Measurements from ENCODE around the gene LMO7.
"Not testable (repeated sequence)": the region's sequence is repeated elsewhere in the genome, so short reads cannot be mapped to it uniquely, and the experiment has no call there.

LMO7 gene

DNA sequence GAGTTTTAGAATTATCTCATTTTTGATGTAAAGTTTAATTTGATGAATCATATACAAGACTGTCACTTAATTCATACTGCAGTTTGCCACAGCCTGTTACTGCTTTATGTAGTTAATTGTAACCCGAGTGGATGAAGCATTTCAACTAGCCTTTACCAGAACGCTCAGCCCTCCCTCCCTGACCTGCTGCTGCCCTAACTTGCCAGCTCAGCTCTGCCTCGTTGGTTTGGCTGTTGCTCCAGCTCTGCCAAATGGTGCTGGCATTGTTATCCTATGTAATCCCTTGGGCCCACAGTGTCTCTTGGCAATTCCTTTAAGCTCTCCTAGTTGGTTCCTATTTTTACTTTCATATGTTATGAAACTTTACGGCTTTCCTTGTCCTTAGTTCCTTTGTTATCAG lies 113.3 kb downstream of the LMO7 start:
- no peak for DNase-seq

DNA sequence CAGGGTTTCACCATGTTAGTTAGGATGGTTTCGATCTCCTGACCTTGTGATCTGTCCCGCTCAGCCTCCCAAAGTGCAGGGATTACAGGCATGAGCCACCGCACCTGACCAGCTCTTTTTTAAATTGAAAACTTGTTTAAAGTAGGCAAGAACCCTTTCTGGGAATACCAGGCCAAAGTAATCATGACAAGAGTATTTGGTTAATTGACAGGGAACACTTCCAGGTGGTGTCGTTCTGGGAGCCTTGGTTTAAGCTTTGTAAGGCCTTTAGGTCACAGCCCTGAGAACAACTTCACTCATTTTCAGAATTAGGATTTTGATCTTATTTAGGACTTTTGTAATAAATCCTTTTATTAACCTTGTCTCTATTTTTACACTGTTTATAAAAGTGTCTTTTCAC lies 115.2 kb downstream of the LMO7 start:
- DNase-seq, result no peak

- no peak for DNase-seq
Measured at GRCh38 chr13:75752826-75753225, 116.7 kb downstream of the LMO7 start.

DNA sequence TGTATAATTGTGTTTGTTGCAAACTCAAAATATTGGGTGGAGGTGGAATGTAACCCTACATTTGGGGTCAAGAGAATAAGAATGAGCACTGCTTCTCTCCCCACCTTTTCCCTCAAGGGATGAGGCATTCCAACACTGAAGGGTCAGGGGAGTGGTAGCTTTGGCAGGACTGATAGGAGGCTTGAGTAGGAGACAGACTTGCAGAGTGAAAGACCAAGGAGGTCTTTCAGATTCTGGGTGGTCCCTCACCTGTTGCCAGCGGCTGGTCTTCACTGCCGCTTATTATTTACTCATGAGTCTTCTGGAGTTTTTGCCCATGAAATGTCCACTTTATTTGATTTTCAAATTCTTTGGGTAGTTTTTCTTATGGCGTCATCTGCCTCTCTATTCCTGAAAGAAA lies 118.8 kb downstream of the LMO7 start:
- DNase-seq, result no peak

DNA sequence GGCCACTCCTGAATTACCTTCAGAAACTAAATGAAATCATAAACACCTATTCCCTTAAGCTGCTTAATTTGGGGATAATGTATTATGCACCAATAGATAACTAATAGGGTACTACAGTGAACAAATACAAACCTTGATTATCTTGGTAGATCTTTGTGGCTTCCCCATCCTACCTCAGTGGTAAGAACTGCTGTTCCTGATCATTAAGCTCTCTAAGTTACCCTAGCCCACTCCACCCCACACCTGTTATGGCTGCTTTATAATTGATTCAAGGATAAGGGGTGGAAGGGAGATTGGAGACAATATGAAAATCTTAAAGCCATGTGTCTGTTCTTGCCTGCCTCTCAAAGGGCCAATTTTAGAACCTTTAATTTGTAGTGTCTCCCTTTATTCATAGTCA lies 121.2 kb downstream of the LMO7 start:
- no peak for DNase-seq

DNA sequence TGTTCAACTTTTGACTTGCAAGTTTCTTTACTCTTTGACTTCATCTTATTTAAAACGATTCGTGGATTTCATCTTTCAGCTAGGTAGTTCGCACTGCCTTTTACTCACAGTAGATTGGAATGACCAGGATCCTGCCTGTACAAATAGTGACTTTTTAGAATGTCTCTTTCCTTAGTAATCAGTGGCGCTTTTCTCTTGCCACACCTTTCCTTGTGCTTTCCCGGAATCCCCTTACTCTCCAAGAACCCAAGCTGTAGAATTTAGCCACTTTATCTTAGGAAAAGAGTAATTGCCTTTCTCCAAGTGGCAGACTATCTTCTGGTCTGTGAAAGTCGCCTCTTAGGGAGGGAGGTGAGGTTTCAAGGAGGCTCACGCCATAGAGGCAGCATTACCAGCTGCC lies 123.4 kb downstream of the LMO7 start:
- no peak for DNase-seq

DNA sequence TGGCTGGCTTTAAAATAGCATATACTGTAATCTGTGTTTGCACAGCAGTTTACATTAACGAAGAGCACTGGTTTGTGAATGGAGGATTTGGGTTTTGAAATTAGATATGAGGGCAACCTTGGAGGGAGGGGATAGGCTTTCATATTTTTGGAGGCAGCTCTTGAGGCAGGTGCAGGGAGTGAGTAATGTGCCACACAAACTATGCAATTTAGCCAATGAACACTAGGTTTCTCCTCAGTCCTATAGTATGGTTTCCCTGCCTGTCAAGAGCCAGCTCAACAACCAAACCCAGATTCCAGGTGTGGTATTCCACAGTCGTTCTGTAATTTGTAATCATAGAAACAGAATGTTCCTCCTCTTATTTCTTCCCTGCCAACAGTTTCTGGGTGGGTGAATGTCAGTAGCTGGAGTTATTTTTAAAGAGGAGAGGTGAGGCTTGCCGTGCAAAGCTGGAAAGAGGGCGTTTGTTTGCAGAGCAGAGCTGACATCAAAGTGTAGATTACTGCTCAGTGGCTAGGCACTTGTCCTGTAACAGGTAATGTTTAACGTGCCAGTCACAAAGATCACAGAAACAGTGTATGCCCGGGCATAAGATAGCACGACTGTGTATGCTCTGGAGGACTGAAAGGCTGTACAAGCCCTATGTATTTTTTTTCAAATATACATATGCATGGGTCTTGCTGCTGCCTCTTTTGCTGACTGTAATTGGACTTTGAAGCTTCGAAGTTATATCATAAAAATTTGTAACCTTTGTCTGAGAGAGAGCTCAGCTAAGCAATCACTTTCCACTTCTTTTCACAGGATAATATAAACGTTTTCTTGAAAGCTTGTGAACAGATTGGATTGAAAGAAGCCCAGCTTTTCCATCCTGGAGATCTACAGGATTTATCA lies 124.2 kb downstream of the LMO7 start:
- peak; percentile 19 for DNase-seq

GRCh38 chr13:75761369-75761768 lies 125.2 kb downstream of the LMO7 start:
- DNase-seq, result no peak

DNA sequence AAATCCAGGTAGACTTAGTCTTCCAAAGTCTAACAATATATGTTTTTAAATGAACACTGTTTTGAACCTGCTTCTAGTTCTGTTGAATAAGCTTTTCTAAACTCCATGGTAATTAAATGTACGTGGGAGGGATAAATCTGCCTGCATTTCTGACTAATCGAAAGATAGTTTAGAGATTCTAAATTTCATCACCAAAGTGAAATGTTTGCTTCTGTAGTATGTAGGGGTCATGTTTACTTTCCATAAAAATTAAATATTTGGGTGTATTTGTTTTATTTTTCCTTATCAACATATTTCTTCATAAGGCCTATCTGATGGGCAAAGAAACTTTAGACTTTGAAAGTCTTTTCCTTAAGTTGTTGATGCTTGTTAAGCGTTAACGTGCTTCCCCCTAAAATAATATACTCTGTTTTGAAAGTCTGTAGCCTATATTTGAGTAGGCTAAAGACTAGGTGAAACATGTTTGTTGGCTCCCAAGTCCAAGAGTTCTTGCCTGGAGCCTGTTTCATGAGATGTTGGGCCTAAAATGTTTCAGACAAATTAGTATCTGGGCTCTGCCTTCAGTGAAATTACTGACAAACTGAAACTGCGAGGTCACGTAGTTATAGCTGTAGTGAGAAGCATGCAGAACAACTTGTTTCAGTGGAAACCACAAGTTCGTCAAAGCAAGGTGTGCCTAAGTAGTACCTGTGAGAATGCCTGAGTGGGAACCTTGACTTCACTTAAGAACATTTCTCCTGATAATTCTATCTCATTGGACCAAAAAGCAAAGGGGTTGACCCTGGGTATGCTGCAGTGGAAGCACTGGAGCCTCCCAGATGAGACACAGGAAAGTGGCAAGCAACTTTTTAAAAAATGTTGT lies 126.2 kb downstream of the LMO7 start:
- DNase-seq, result no peak

DNA sequence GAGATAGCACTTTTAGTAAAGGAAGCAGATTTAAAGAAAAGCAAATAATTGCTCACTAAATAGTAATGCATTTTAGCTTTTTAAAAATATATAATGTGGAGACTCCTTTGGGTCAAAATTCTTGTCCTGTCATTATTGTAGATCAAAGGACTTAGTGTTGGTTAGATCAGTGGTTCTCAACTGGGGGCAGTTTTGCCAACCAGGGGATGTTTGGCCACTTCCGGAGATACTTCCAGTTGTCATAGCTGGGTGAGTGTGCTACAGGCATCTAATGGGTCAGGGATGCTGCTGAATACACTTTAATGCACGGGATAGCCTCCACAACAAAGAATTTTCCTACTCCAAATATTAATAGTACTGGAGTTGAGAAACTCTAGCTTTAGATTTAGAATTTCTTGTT lies 126.8 kb downstream of the LMO7 start:
- no peak for DNase-seq

DNA sequence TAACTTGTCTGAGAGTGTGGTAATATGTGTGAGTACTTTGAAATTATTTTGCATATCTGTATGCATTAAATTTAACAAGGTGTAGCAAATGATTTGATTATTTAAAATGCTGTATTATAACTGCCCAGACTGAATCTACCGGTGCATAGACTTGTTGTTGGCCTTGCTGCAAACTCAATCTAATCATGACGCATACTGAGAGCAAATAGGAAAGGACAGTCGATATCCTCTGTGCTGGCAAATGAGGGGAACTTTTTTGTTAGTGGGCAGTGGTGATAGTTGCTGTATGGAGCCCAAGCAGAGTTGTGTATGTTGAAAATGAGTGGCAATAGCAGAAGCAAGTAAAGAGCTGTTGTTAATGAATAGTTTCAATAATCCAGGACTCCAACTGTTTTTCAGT lies 127.4 kb downstream of the LMO7 start:
- no peak for DNase-seq

DNA sequence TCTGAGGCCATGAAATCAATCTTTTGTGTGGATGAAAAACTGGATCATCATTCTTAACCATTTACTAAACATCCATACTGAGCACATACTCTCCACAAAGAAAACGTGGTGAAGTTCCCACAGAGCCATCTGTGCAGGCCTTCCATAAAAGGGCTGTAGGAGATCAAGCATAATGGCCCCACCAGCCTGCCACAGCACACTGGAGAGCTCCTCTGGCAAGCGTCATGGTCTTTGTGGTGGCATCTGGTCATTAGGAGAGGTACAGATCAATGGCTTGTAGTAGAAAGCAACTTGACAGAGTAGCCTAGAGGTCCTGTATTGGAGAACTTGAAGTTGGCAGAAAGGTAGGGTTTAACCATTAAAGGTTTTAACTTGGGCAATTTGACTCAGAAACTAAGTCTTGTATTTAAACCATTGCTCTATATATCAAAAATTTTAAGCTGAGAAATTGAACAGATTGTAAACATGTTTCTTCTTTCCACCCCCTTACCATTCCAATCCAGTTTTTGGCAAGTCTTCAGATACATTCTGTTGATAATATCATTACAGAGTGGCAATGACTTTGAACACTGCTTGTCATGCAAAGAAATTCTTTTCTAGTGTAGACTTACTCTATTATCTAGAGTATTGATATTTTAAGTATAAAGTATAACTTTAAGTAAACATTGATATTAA lies 128.3 kb downstream of the LMO7 start:
- DNase-seq, result no peak

DNA sequence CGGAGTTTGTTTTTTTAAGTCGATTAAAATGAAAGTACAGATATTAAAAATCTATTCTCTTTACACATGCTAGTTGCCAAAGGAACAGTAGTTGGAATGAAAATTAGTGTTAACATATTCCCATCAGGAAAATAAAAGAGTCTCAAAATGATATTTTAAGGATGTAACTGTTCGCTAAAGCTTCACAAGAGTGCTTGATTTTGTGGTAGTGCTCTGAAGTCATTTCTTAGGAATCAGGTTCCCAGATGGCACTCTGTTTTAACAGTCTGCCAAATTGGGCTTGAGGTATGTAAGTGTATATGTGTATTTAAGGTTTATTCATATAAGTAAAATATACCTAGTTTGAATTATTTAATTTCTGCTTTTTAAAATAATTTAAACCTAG lies 128.8 kb downstream of the LMO7 start:
- DNase-seq, result no peak

DNA sequence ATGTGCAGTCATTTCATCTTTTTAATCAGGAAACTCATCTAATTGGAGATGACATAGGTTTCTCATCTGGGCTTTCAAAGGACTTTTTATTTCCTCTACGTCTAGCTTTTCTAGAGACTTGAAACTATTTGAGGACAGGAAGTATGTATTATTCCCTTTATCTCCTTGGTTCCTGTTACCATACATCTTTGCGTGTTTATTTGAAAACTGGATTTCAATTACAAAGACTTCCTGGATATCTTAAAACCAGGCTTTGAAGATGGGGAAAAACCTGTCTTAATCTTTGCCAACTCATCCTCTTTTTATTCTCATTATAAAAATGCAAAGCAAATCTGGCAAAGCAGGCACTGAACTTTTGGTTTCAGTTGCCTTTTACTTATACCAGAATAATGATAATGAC lies 130.5 kb downstream of the LMO7 start:
- DNase-seq, result no peak

DNA sequence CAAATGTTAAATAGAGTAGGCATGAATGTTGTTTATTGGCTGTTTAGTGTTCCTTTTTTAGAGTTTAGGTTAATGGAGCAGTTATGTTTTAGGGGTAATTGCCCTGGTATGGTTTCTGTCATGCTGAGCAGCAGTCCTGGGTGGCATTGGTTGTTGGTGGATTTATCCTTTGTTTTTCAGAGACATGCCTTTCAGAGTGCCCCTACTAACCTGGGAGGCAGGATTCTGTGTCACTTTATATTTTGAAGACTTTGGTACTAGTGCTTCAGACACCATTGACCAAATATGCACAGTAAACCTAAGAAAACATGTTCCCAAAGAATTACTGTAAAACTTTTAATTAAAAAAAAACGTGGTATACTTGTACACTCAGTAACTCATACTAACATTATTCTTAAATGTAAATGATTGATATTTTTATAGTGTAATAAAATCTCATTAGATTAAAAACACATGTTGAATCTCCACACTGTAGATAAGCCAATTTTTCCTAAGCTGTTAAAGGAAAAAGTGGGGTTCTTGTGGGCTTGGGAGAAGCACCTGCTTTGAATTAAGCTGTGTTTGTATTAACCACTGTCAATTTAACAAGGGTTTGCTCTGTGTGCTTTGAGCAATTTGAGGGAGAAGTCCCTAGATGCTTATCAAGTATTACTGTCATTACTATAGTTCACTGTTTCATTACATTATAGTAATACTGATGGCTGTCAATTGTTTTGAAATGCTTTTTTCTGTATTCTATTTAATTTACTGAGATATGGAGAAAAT lies 133.2 kb downstream of the LMO7 start:
- DNase-seq, result no peak

DNA sequence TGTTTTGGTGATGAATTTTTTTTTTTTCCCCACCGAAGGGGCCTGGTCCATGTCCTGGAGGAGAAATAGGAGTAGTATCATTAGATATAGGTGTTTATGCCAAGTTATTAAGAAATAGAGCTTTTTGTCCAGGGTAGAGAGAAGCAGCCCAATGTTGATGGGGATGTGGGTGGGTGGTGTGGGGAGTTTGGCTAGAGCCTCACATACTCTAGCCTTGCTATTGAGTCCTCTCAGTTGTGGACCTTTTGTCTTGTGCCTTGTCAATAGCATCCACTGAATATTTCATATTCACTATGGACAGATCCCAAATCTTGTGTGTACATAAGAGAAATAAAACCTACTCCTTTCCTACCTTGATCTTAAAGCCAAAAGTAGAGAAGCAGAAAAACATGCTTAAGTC lies 134.0 kb downstream of the LMO7 start:
- no peak for DNase-seq

DNA sequence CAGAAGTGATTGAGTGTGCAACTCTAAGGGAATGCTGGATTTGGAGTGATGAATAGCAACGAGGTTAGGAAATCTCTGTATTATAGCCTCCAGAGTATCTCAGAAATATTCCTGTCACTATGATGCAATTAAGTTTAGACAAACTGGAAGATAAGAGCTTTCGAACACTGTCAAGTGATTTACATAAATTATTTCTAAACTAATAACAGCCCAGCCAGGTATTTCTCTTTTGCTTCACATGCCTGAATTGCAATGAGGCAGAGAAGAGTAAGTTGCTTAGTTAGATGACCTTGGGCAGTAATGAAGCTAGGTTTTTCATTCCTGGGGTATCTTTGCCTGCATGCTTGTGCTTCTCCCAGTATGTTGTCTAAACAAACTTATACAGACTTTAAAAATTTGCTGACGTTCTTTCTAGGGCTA lies 134.5 kb downstream of the LMO7 start:
- DNase-seq, result no peak

DNA sequence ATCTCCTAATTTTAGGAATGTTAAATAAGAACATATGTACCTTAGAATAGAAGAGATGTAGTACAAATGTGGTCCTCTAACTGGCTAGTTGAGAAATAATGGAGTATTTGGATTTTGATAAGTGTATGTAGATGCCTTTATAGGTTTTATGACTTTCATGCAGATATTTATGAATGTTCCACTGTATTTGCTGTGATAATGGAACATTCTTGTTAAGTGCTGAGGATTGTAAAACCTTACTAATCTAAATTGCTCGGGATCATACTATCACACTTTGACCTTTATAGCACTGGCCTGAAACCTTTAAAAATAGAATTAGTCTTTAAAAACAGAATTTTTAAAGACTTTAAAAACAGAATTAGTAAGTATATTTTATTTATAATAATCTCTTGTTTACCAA lies 135.1 kb downstream of the LMO7 start:
- no peak for DNase-seq

GRCh38 chr13:75771818-75772217 lies 135.7 kb downstream of the LMO7 start:
- DNase-seq, result no peak

DNA sequence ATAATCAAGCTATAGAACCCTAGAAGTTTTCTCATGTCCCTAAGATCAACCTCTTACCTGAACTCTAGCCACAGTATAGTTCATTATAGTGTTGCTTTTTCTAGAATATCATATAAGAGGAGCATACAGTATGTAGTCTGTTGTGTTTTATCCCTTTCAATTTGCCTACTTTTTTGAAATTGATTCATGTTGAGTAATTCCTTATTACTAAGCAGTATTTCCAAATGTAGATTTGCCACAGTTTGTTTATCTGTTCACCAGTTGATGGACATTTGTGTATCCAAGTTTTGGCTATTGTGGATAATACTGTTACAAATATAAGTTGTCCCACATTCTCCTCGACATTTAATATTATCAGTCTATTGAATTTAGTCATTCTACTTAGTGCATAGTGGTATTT lies 138.0 kb downstream of the LMO7 start:
- no peak for DNase-seq

DNA sequence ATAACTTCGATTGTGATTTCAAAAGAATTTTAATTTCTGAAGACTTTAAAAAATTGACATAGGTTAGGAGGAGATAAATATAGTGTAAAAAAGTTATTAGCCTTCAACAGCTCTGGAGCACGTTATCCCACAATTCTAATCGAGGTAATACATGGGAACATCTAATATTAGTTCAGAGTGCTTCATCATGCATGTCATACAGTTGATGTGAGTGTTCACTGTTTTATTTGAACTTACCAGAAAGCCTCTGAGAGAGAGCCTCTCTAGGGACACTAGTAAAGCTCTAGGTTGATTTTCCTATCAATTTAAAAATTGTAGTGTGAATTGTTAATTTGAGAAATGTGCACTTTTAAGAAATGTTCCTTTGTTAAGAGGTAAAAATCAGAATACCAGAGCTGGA lies 140.4 kb downstream of the LMO7 start:
- DNase-seq, result no peak

DNA sequence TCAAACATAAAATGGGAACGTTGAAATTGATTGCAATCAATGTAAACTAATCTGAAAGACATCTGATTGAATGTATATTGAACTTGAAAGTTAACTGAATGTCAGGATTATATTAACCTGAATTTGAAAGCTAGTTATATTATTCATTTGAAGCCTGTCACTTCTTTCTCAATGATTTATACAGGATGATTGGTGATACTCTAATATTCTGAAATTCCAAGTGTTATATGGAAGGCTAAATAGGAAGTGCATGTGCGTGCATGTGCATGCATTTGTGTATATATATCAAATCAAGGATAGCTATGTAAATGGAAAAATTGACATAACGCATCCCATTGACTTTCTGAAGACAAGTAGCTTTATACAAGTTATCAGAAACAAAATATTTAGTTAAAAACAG lies 143.3 kb downstream of the LMO7 start:
- DNase-seq, result no peak

DNA sequence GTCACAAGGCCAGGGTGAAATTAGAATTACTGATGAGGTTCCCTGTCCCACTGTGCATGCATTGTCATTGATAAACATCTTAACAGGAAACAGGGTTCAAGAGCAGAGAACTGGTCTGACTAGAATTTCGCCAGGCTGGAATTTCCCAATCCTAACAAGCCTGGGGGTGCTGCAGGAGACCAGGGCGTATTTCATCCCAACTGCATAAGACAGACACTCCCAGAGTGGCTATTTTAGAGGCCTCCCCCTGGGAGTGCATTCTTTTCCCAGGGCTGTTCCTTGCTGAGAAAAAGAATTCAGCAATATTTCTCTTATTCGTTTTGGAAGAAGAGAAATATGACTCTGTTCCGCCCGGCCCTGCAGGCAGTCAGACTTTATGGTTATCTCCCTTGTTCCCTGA lies 144.0 kb downstream of the LMO7 start:
- not testable (repeated sequence) for DNase-seq

Data from activated T-cell treated with anti-CD3 and anti-CD28 coated beads, Interleukin-2, amount 50 U/mL, for 1 hour (primary cell).